Endothelial cell (in vitro differentiated cells): Measurements from ENCODE around the gene NMD3. TPM values are rescaled to one million over a fixed set of nuclear protein-coding genes. Genes with fewer than 3 reads are reported as not detected.

Source experiments
- DNase-seq: peaks from one replicate; pipeline ENCODE4 v3.0.0; 2021; ENCODE audit warnings: low spot score
- H3K27ac Mint-ChIP-seq: one replicate; pipeline ENCODE4 v1.8.0; 2021; ENCODE audit warnings: mixed read lengths, inconsistent platforms; ENCODE audit not compliant: unreplicated experiment
- H3K27me3 Mint-ChIP-seq: one replicate; pipeline ENCODE4 v1.8.0; 2021; ENCODE audit warnings: mild to moderate bottlenecking, moderate library complexity, mixed read lengths, inconsistent platforms; ENCODE audit not compliant: unreplicated experiment
- H3K36me3 Mint-ChIP-seq: one replicate; pipeline ENCODE4 v1.8.0; 2021; ENCODE audit warnings: mild to moderate bottlenecking, low read depth, mixed read lengths, inconsistent platforms; ENCODE audit not compliant: unreplicated experiment
- H3K4me1 Mint-ChIP-seq: one replicate; pipeline ENCODE4 v1.8.0; 2021; ENCODE audit warnings: mild to moderate bottlenecking, mixed read lengths, inconsistent platforms; ENCODE audit not compliant: unreplicated experiment
- H3K4me3 Mint-ChIP-seq: one replicate; pipeline ENCODE4 v1.8.0; 2021; ENCODE audit warnings: mild to moderate bottlenecking, mixed read lengths, inconsistent platforms; ENCODE audit not compliant: unreplicated experiment
- H3K9me3 Mint-ChIP-seq: one replicate; pipeline ENCODE4 v1.8.0; 2021; ENCODE audit warnings: mixed read lengths, inconsistent platforms; ENCODE audit not compliant: unreplicated experiment
- total RNA-seq: library from RNA; stranded (reverse); fragmentation: NEBNext Ultra II Directional; extraction: Animal tissue kit (Norgen Biotek cat#: 25700); gene quantifications from one replicate; pipeline ENCODE4 v1.2.1, GENCODE V29; 2021; ENCODE audit not compliant: unreplicated experiment
- TF ChIP-seq, protein P1 (sequence below): fragments of 200-600 bp; sonication (generic); IDR thresholded peaks from one replicate; pipeline ENCODE4 v1.5.0; 2021; ENCODE audit warnings: antibody characterized with exemption; ENCODE audit not compliant: unreplicated experiment

NMD3 gene
- total RNA-seq, 1 donor from 2014 or later = 40.6 TPM

DNA sequence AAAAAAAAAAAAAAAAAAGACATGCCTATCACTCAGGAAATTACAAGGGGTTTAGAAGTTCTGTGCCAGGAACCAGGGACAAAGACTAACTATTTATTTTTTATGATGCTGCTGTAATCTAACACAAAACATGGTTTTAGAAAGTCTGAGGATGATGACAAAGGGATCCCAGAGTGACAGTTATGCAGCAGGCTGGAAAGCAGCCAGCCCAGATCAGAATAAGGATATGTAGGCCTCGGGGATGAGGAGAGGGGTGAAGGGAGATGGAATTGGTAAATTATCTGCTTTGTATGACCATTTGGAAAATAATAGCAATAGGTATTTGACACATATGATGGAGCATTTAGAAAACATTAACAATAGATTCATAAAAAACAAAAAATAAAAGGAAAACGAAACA lies 34.1 kb upstream of the NMD3 start:
- Mint-ChIP-seq H3K4me3 (no peak overlapping the region), H3K36me3 (no peaks in the 10 kb centered on the region), H3K27ac (no peak overlapping the region), H3K9me3 (no peaks in the 10 kb centered on the region), H3K27me3 (peaks cover 1% of the 10 kb centered on the region), H3K4me1 (no peaks in the 10 kb centered on the region)
- no peak for DNase-seq
- TF ChIP-seq, protein P1, sequence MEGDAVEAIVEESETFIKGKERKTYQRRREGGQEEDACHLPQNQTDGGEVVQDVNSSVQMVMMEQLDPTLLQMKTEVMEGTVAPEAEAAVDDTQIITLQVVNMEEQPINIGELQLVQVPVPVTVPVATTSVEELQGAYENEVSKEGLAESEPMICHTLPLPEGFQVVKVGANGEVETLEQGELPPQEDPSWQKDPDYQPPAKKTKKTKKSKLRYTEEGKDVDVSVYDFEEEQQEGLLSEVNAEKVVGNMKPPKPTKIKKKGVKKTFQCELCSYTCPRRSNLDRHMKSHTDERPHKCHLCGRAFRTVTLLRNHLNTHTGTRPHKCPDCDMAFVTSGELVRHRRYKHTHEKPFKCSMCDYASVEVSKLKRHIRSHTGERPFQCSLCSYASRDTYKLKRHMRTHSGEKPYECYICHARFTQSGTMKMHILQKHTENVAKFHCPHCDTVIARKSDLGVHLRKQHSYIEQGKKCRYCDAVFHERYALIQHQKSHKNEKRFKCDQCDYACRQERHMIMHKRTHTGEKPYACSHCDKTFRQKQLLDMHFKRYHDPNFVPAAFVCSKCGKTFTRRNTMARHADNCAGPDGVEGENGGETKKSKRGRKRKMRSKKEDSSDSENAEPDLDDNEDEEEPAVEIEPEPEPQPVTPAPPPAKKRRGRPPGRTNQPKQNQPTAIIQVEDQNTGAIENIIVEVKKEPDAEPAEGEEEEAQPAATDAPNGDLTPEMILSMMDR = no peak

- Mint-ChIP-seq H3K9me3 (no peaks in the 10 kb centered on the region), H3K4me1 (no peaks in the 10 kb centered on the region), H3K27ac (no peak overlapping the region), H3K27me3 (peaks cover 2% of the 10 kb centered on the region), H3K36me3 (no peaks in the 10 kb centered on the region), H3K4me3 (no peak overlapping the region)
- TF ChIP-seq, protein P1 = no peak
- DNase-seq = no peak
Observed at GRCh38 chr3:161197855-161198850, 23.0 kb upstream of the NMD3 start.

DNA sequence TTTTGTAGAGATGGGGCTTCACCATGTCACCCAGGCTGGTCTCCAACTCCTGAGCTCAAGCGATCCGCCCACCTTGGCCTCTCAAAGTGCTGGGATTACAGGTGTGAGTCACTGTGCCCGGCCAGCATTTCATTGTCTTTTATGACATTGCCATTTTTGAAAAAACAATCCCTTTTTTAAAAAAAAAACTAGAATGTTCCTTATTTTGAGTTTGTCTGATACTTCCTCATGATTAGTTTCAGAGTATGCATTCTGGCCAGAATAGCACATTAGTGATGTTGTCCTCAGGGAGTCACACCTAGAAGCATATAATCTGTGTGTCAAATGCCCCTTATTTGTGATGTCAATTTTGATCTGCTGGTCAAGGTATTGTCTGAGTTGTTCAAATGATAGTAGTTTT lies 21.2 kb upstream of the NMD3 start:
- TF ChIP-seq, protein P1 = no peak
- DNase-seq = no peak
- Mint-ChIP-seq H3K36me3 (no peaks in the 10 kb centered on the region), H3K27ac (no peak overlapping the region), H3K27me3 (no peaks in the 10 kb centered on the region), H3K9me3 (no peaks in the 10 kb centered on the region), H3K4me1 (no peaks in the 10 kb centered on the region), H3K4me3 (no peak overlapping the region)

DNA sequence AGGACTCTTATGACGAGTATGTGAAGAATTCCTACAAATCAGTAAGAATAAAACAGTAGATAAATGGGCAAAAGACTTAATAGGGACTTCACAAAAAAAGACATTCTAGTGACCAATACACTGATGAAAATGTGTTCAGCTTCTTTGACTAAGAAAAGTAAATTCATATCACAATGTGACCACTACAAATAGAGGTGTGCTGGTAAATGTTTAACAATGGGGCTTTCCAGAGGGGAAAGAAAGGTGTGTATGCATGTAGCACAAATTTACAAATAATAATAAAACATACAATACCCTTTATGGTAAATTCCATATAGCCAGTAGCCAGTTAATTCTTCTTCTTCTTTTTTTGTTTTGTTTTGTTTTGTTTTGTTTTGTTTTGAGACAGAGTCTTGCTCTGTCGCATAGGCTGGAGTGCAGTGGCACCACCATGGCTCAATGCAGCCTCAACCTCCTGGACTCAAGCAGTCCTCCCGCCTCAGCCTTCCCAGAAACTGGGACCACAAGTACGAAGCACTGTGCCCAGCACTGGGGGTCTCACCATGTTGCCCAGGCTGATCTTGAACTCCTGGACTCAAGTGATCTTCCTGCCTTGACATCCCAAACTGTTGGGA lies 17.5 kb upstream of the NMD3 start:
- H3K27ac Mint-ChIP-seq = no peak overlapping the region
- TF ChIP-seq, protein P1 = no peak
- H3K9me3 Mint-ChIP-seq = no peaks in the 10 kb centered on the region
- no peak for DNase-seq
- H3K4me1 Mint-ChIP-seq = no peaks in the 10 kb centered on the region
- no peaks in the 10 kb centered on the region for H3K36me3 Mint-ChIP-seq
- no peak overlapping the region for H3K4me3 Mint-ChIP-seq
- no peaks in the 10 kb centered on the region for H3K27me3 Mint-ChIP-seq

- no peaks in the 10 kb centered on the region for H3K36me3 Mint-ChIP-seq
- no peaks in the 10 kb centered on the region for H3K9me3 Mint-ChIP-seq
- H3K4me1 Mint-ChIP-seq = no peaks in the 10 kb centered on the region
- TF ChIP-seq, protein P1 = no peak
- no peak for DNase-seq
- no peak overlapping the region for H3K4me3 Mint-ChIP-seq
- H3K27ac Mint-ChIP-seq = no peak overlapping the region
- H3K27me3 Mint-ChIP-seq = no peaks in the 10 kb centered on the region
Observed at GRCh38 chr3:161208931-161209330, 12.2 kb upstream of the NMD3 start.
